Lower leg skin (tissue), 4 donors: ENCODE measurements around the gene MTHFD1. TPM values are rescaled to one million over a fixed set of nuclear protein-coding genes. Genes with fewer than 3 reads are reported as not detected.
"Not testable (repeated sequence)": the region's sequence is repeated elsewhere in the genome, so short reads cannot be mapped to it uniquely, and the experiment has no call there.

Source experiments
- DNase-seq, 2 donors: peaks; one replicate each; pipeline ENCODE4 v3.0.0-alpha.2; 2019; ENCODE audit warnings: low spot score in 2 of 2
- H3K4me3 ChIP-seq: fragments of 200-600 bp; sonication (generic); 2 replicates; pipeline ENCODE4 v1.5.1; 2017; ENCODE audit warnings: mild to moderate bottlenecking, low read depth; ENCODE audit not compliant: poor library complexity, severe bottlenecking
- CTCF ChIP-seq, 3 donors: fragments of 450-650 bp; IDR thresholded peaks; one replicate each; pipeline ENCODE4 v1.5.1; 2016; ENCODE audit warnings: antibody characterized with exemption in 3 of 3, mild to moderate bottlenecking in 3 of 3, moderate library complexity in 2 of 3
- POLR2A ChIP-seq, 2 donors: fragments of 450-650 bp; IDR thresholded peaks; one replicate each; pipeline ENCODE4 v1.6.1; 2016 to 2017; ENCODE audit warnings: antibody characterized with exemption in 2 of 2, mild to moderate bottlenecking in 1 of 2, moderate library complexity in 1 of 2
- WGBS, 2 donors: methylation state at CpG; one replicate each; pipeline ENCODE4 v1.1.5; 2018; 5-methylcytosine and 5-hydroxymethylcytosine counted together
- intact Hi-C: fragments of 100-400 bp; cut with DNase I; formaldehyde crosslinking; loops from one replicate; pipeline ENCODE4 v1.15.0; 2023; ENCODE audit warnings: low total_unique reads
- total RNA-seq, 4 donors: library from RNA; depleted of rRNA; stranded (reverse); fragments of >200 nt; gene quantifications; one replicate each; pipeline ENCODE4 v1.1.0, GENCODE V29; 2016

MTHFD1 gene
- total RNA-seq, 4 donors from 2014 or later = 26.3 to 28.7 (median 27.9) TPM

DNA sequence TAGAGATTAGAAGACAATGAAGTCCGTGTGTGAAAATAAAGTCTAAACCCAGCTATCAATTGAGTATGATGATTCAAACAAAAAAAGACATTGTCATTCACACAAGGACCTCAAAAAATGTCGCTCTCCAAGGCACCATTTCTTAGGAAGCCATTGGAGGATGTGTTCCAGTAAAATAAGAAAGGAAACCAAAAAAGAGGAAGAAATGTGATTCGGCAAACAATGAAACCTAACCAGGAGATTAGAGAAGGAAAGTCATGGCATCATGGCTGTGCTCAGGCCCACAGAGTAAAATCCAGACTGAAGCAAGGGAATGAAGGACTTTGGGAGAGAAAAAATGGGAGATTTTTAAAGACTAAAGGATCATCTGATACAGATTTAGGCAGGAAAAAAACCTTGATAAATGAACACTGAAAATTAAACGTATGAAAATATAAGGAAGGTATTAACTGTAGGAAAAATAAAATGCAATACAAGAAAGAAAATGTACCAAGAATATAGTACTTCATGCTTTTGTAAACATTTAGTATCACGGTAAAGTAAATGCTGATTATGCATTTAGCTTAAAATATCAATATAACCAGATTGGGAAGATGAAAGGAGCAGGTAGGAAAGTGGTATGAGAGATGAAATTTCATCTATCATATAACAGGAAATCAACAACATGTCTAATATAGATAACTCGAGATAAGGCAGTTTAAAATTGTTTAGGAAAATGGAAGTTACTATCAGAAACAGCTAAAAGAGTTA, 38.2 kb upstream of the MTHFD1 start:
- TF ChIP-seq POLR2A (IDR thresholded peaks at IDR 0.05) (no peak), CTCF (IDR thresholded peaks at IDR 0.05) (no peak)
- H3K4me3 ChIP-seq = no peak overlapping the region
- DNase-seq = no peak
- WGBS, 2 donors = 86 to 88% methylated on average over 6 of the region's 6 CpGs
- intact Hi-C loops = no loop called here

- H3K4me3 ChIP-seq = no peak overlapping the region
- no peak for TF ChIP-seq POLR2A (IDR thresholded peaks at IDR 0.05)
- no peak for TF ChIP-seq CTCF (IDR thresholded peaks at IDR 0.05)
- intact Hi-C loops = no loop called here
- no peak for DNase-seq
- WGBS, 2 donors = 79 to 81% methylated on average over 3 of the region's 3 CpGs
These were observed 24.8 kb upstream of the MTHFD1 start for GRCh38 chr14:64363265-64363846.

GRCh38 chr14:64364907-64365306, 23.2 kb upstream of the MTHFD1 start:
- DNase-seq = no peak
- H3K4me3 ChIP-seq = no peak overlapping the region
- TF ChIP-seq CTCF (IDR thresholded peaks at IDR 0.05) (no peak), POLR2A (IDR thresholded peaks at IDR 0.05) (no peak)
- intact Hi-C loops = no loop called here
- WGBS, 2 donors = 82 to 87% methylated on average over 3 of the region's 3 CpGs

DNA sequence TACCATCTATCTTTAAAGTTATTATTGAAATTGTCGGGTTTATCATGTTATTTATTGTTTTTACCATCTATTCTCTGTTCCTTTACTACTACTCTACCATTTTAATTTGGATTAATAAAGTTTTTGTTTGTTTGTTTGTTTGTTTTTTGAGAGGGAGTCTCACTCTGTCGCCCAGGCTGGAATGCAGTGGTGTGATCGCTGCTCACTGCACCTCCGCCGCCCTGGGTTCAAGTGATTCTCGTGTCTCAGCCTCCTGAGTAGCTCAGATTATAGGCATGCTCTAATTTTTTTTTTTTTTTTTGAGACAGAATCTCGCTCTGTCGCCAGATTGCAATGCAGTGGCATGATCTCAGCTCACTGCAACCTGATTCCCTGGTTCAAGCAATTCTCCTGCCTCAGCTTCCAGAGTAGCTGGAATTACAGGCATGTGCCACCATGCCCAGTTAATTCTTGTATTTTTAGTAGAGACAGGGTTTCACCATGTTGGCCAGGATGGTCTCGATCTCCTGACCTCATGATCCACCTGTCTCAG, 22.7 kb upstream of the MTHFD1 start:
- WGBS, 2 donors = 91 to 93% methylated on average over 9 of the region's 9 CpGs
- DNase-seq = peak in 1 of 2 donors; percentile 29
- intact Hi-C loops, H3K4me3 ChIP-seq: not testable (repeated sequence)

DNA sequence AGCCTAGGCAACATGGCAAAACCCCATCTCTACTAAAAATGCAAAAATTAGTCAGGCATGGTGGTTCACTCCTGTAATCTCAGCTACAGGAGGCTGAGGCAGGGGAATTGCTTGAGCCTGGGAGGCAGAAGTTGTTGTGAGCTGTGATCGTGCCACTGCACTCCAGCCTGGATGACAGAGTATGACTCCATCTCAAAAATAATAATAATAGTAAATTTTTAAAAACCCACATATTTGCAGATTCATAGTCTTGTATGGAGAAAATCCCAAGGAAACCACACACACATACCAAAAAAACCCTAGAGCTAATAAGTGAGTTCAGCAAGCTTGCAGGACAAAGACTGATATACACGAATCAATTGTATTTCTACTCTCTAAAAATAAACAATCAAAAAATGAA, 19.0 kb upstream of the MTHFD1 start:
- TF ChIP-seq CTCF (IDR thresholded peaks at IDR 0.05) = no peak
- no peak for TF ChIP-seq POLR2A (IDR thresholded peaks at IDR 0.05)
- DNase-seq = peak in 1 of 2 donors; percentile 15
- no peak overlapping the region for H3K4me3 ChIP-seq
- WGBS, 2 donors = 90 to 95% methylated on average over 2 of the region's 2 CpGs
- intact Hi-C loops = no loop called here

- intact Hi-C loops = no loop called here
- peak in 1 of 2 donors; percentile 92 for DNase-seq
- TF ChIP-seq POLR2A (IDR thresholded peaks at IDR 0.05) (no peak), CTCF (IDR thresholded peaks at IDR 0.05) (no peak)
- peak overlapping the region; percentile 52 for H3K4me3 ChIP-seq
- WGBS, 2 donors = 3 to 11% methylated on average over 10 to 24 of the region's 28 CpGs
These were observed 846 bp upstream of the MTHFD1 start for GRCh38 chr14:64387232-64387781.
